KOPT-K1 (cell line): Measurements from ENCODE around the gene ULK4.
"Not testable (repeated sequence)": the region's sequence is repeated elsewhere in the genome, so short reads cannot be mapped to it uniquely, and the experiment has no call there.

ENCODE experiments used
- H3K27ac ChIP-seq: fragments of 200-600 bp; sonication (generic); 2 replicates; pipeline ENCODE4 v1.5.1; 2016; ENCODE audit warnings: antibody characterized with exemption, mild to moderate bottlenecking, low read depth, low read length; ENCODE audit not compliant: poor library complexity, severe bottlenecking
- H3K36me3 ChIP-seq: fragments of 200-600 bp; sonication (generic); 2 replicates; pipeline ENCODE4 v1.5.1; 2017; ENCODE audit warnings: antibody characterized with exemption, mild to moderate bottlenecking, low read length, moderate library complexity; ENCODE audit not compliant: insufficient read depth
- H3K9me3 ChIP-seq: fragments of 200-600 bp; sonication (generic); 2 replicates; pipeline ENCODE4 v1.5.1; 2017; ENCODE audit warnings: antibody characterized with exemption, low read length, mild to moderate bottlenecking; ENCODE audit not compliant: insufficient read depth, poor library complexity, severe bottlenecking

ULK4 gene

GRCh38 chr3:41915353-41915752, 46.5 kb downstream of the ULK4 start:
- no peak overlapping the region for H3K27ac ChIP-seq
- H3K36me3 ChIP-seq = no peaks in the 10 kb centered on the region; the same call in 1 of the 2 replicates
- H3K9me3 ChIP-seq = no peaks in the 10 kb centered on the region

DNA sequence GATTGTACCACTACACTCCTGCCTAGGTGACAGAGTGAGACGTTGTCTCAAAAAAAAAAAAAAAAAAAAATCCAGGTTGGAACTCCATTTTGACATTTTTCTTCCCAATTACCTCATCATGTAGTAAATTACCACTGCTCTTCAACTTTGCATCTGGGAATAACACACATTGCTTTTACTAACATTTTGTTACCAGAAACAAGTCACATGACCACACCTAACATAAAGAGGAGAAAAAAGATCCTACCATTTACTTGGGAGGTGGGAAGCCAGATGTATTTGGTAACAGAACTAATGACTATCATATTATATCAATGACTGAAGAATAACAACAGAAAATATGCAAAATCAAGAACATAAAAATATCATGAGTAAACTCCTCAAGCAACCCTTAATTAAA, 49.6 kb downstream of the ULK4 start:
- H3K9me3 ChIP-seq = no peaks in the 10 kb centered on the region
- no peak overlapping the region for H3K27ac ChIP-seq
- H3K36me3 ChIP-seq = peaks cover 5% of the 10 kb centered on the region; the same call in 1 of the 2 replicates

DNA sequence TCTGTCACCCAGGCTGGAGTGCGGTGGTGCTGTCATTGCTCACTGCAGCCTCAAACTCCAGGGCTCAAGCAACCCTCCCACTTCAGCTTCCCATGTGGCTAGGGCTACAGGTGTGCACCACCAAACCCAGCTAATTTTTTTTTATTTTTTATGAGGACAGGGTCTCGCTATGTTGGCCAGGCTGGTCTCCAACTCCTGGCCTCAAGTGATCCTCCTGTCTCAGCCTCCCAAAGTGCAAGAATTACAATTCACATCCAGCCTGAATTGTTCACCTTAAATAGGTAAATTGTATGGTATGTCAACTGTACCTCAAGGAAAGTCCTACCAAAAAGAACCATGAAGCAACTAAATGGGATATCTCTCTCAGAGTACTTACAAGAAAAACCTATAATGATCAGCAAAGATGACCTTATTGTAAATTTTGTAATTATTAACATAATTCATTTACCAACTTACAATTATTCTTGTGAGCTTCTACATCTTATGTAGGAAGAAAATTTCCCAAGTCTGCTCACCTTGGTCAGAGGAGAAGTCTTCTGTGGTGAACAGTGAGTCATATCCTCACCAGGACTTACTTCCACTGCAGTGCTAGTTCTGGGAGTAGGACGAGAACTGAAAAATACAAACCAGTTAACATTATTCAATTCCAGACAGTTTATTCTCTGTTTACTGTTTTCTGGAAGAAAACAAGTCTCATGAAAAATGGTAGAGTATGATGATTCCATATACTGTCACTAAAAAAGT, 54.4 kb downstream of the ULK4 start:
- Histone ChIP-seq H3K36me3 (peaks cover 11% of the 10 kb centered on the region; the same call in 1 of the 2 replicates), H3K9me3 (no peaks in the 10 kb centered on the region), H3K27ac (no peak overlapping the region)

DNA sequence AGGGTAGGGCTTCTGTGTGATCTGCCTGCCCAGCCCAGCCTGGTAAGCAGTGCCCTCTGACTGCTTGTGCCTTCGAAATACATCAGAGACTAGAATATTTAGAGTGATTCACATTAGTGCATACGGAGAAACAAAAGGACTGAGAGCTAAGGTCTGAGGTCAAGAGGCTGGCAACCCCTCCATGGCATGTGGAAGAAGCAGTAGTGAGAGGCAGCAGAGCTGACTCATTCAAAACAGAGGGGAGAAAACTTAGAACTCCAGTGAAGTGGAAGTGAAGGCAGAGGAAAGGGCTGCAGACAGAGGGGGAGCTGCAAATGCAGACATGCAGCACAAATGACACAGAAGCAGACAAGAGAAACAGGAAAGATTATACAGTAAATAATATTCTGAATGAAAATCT, 61.6 kb downstream of the ULK4 start:
- Histone ChIP-seq H3K36me3 (peaks cover 8% of the 10 kb centered on the region; the same call in 1 of the 2 replicates), H3K27ac (no peak overlapping the region), H3K9me3 (no peaks in the 10 kb centered on the region)

DNA sequence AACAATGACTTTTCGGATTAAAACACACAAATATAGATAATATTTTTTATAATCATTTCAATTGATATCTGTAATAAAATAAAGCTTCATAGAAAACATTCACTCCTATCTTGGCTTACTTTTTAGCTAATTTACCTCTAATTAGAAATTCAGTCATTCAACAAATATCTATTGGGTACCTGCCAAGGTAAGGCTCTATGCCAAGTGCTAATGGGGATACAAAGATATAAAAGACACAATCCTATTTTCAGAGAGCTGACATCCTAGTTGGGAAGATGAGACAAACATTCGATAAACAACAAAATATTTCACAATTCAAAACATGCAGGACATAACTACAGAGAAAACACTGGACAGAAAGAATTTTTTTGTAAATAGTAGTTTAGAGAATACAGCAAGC, 63.3 kb downstream of the ULK4 start:
- H3K27ac ChIP-seq = no peak overlapping the region
- H3K36me3 ChIP-seq = peaks cover 8% of the 10 kb centered on the region; the same call in 1 of the 2 replicates
- no peaks in the 10 kb centered on the region for H3K9me3 ChIP-seq

GRCh38 chr3:41893977-41894376, 67.9 kb downstream of the ULK4 start:
- Histone ChIP-seq H3K27ac (no peak overlapping the region), H3K9me3 (no peaks in the 10 kb centered on the region), H3K36me3 (no peaks in the 10 kb centered on the region; the same call in 1 of the 2 replicates)

DNA sequence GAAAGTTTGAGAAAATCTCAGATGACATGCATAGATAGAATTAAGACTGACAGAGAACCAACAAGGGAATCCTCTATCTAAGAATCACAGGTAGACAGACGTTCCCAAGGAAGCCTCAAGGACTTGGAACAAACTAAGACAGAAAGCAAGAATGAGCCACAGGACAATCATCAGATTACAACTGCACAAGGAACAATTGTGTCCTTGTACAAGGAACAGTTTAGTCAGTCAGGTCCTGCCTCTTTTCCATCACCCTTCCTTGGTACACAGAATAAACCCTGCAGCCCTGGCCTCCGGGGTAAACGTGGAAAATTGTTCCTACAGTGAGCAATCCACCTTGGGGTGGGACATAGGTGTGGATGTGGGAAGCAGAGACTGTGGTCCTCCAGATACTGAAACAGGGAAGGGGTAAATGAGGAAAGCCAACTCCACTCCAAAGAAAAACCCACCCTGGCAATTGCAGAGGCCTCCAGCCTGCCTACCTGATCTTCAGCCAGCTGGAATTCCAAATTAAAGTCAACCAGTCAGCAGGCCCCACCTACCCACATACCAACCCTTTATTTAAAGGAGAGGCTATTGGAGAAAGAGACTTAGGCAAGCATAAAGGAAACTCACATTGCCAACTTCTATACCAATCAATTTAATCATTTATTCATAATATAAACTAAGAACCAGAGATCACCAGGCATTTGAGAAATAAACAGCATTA, 73.4 kb downstream of the ULK4 start:
- H3K27ac ChIP-seq = no peak overlapping the region
- no peaks in the 10 kb centered on the region for H3K36me3 ChIP-seq
- H3K9me3 ChIP-seq = no peaks in the 10 kb centered on the region

DNA sequence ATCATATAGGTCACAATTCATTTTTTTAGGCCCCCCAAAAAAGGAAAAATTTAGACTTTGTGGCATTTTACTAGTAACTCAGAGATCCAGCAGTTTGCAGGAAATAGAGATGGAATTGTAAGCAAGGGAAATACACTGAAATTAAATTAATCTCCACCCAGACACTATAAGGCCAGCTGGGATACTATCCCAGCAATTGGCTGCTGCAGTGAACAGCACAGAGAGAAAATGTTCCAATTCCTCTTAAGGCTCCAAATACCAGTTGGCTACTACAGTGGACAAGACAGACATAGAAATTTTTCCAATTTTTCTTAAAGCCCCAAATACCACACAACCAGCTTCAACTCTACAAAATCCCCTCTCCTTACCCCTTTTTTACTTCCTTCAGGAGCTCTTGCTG, 78.9 kb downstream of the ULK4 start:
- Histone ChIP-seq H3K9me3 (no peaks in the 10 kb centered on the region), H3K27ac (no peak overlapping the region), H3K36me3 (no peaks in the 10 kb centered on the region)

DNA sequence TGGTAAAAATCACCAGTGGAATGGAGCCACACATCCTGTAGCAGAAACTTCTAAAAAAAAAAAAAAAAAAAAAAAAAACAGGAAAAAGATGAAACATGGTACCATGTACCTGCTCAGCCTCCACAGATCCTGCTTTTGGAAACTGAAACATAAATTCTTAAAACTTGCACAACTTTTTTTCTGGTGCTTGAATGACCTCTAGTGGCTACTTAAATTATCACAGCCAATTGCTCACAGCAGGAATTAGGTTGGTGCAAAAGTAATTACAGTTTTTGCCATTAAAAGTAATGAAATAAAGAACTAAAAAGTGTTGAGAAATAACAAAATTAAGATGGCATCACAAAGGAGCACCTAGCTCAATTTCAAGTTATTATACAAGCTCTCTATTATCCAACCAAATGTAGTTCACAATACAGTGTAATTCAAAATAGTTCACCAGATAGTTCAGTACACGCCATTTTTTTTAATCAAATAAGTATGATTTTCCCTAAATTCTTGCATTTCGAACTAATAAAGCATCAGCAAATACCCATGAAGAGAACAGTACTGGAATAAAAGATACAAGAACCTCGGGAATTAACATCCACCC, 80.6 kb downstream of the ULK4 start:
- H3K9me3 ChIP-seq = no peaks in the 10 kb centered on the region
- H3K27ac ChIP-seq = no peak overlapping the region
- H3K36me3 ChIP-seq = no peaks in the 10 kb centered on the region

- Histone ChIP-seq H3K36me3 (no peaks in the 10 kb centered on the region), H3K9me3 (no peaks in the 10 kb centered on the region), H3K27ac (no peak overlapping the region)
Measured at GRCh38 chr3:41880387-41880786, 81.5 kb downstream of the ULK4 start.

GRCh38 chr3:41877741-41878140, 84.2 kb downstream of the ULK4 start:
- not testable (repeated sequence) for H3K27ac ChIP-seq, H3K36me3 ChIP-seq, H3K9me3 ChIP-seq

DNA sequence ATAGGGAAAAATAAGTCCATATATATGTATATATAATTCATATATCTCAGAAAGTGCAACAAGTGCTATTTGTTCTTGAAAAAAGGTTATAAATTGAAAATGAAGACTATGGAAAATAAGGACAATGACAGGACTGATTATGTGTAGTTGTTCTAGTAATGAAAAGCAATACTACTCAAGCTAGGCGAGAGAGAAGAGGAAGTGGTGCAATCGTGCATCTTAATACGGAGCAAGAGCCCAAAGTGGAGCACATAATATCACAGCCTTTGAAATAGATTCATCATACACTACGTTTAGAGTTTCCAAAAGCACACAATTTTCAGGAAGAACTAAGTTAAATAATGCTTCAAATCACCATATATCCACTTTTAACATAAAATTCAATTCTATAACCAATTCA, 87.9 kb downstream of the ULK4 start:
- no peaks in the 10 kb centered on the region for H3K36me3 ChIP-seq
- no peak overlapping the region for H3K27ac ChIP-seq
- H3K9me3 ChIP-seq = no peaks in the 10 kb centered on the region

DNA sequence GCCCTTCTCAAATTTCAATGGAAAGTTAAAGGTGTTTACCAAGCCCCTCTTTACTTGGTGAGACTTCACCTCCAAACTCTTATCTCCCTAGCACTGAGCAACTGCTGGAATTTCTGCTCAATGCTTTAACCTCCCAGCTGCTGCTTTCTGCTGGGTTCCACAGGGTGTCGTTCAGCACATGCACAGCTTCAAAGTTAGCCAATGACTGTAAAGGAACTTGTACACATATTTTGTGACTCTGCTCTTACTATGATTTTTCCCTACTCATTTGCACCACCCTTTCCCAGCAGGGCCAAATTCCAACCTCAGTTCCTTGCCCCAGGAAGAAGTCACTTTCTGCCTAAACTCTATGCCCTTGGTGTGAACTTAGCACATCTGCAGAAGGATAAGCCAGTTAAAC, 89.7 kb downstream of the ULK4 start:
- Histone ChIP-seq H3K9me3 (no peaks in the 10 kb centered on the region), H3K27ac (no peak overlapping the region), H3K36me3 (no peaks in the 10 kb centered on the region)

GRCh38 chr3:41867533-41867932, 94.4 kb downstream of the ULK4 start:
- Histone ChIP-seq H3K36me3 (no peaks in the 10 kb centered on the region), H3K27ac (no peak overlapping the region)

GRCh38 chr3:41866298-41866697, 95.6 kb downstream of the ULK4 start:
- H3K9me3 ChIP-seq = no peaks in the 10 kb centered on the region
- H3K27ac ChIP-seq = no peak overlapping the region
- no peaks in the 10 kb centered on the region for H3K36me3 ChIP-seq

More at GRCh38 chr3:41867533-41867932, 94.4 kb downstream of the ULK4 start:
- H3K9me3 ChIP-seq = no peaks in the 10 kb centered on the region
